ENCODE results near the gene HIRA. TPM values are rescaled to one million over a fixed set of nuclear protein-coding genes. Genes with fewer than 3 reads are reported as not detected.

HIRA gene
- total RNA-seq, 2 donors from 2014 or later = 10.6 to 12.9 TPM

- TF ChIP-seq POLR2A (IDR thresholded peaks at IDR 0.05) = no peak
- TF ChIP-seq, protein P1, sequence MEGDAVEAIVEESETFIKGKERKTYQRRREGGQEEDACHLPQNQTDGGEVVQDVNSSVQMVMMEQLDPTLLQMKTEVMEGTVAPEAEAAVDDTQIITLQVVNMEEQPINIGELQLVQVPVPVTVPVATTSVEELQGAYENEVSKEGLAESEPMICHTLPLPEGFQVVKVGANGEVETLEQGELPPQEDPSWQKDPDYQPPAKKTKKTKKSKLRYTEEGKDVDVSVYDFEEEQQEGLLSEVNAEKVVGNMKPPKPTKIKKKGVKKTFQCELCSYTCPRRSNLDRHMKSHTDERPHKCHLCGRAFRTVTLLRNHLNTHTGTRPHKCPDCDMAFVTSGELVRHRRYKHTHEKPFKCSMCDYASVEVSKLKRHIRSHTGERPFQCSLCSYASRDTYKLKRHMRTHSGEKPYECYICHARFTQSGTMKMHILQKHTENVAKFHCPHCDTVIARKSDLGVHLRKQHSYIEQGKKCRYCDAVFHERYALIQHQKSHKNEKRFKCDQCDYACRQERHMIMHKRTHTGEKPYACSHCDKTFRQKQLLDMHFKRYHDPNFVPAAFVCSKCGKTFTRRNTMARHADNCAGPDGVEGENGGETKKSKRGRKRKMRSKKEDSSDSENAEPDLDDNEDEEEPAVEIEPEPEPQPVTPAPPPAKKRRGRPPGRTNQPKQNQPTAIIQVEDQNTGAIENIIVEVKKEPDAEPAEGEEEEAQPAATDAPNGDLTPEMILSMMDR (IDR thresholded peaks at IDR 0.05) = no peak
- Histone ChIP-seq H3K4me1 (no peaks in the 10 kb centered on the region), H3K4me3 (no peak overlapping the region), H3K9me3 (no peaks in the 10 kb centered on the region), H3K27me3 (no peaks in the 10 kb centered on the region), H3K36me3 (replicated peaks in 1 of 2; ENCODE audit: insufficient read depth in 1 of 2, low read depth in 2 of 2) (peaks cover 0 to 44% of the 10 kb centered on the region in 2 donors), H3K27ac (no peak overlapping the region)
- WGBS, 2 donors = 90 to 93% methylated on average over 6 of the region's 6 CpGs
- no peak for DNase-seq
- ATAC-seq = no peak
- intact Hi-C loops (cut with DNase I) = no loop called here
These were observed 36.4 kb upstream of the HIRA start for GRCh38 chr22:19467912-19468311.

- Histone ChIP-seq H3K9me3 (no peaks in the 10 kb centered on the region), H3K4me3 (no peak overlapping the region), H3K4me1 (no peaks in the 10 kb centered on the region), H3K27me3 (no peaks in the 10 kb centered on the region), H3K36me3 (replicated peaks in 1 of 2; ENCODE audit: insufficient read depth in 1 of 2, low read depth in 2 of 2) (peaks cover 0 to 44% of the 10 kb centered on the region in 2 donors), H3K27ac (no peak overlapping the region)
- TF ChIP-seq, protein P1 (IDR thresholded peaks at IDR 0.05) = no peak
- no peak for TF ChIP-seq POLR2A (IDR thresholded peaks at IDR 0.05)
- DNase-seq (no peak), ATAC-seq (no peak)
- WGBS, 2 donors = 94 to 95% methylated on average over 8 to 9 of the region's 9 CpGs
- intact Hi-C loops (cut with DNase I) = no loop called here
These were observed 35.6 kb upstream of the HIRA start for GRCh38 chr22:19466848-19467752.

GRCh38 chr22:19466126-19466716 lies 34.7 kb upstream of the HIRA start:
- peaks cover 0 to 41% of the 10 kb centered on the region in 2 donors for H3K36me3 ChIP-seq (replicated peaks in 1 of 2; ENCODE audit: insufficient read depth in 1 of 2, low read depth in 2 of 2)
- intact Hi-C loops (cut with DNase I) = no loop called here
- 83 to 87% methylated on average over 13 of the region's 14 CpGs for WGBS, 2 donors
- no peak overlapping the region for H3K27ac ChIP-seq
- TF ChIP-seq POLR2A (IDR thresholded peaks at IDR 0.05) = no peak
- TF ChIP-seq, protein P1 (IDR thresholded peaks at IDR 0.05) = no peak
- H3K4me1 ChIP-seq = no peaks in the 10 kb centered on the region
- no peaks in the 10 kb centered on the region for H3K27me3 ChIP-seq
- H3K9me3 ChIP-seq = no peaks in the 10 kb centered on the region
- no peak for DNase-seq
- no peak overlapping the region for H3K4me3 ChIP-seq
- no peak for ATAC-seq

- WGBS, 2 donors = 68 to 78% methylated on average over 4 of the region's 4 CpGs
- no peak for ATAC-seq
- no peak for DNase-seq
- Histone ChIP-seq H3K4me1 (no peaks in the 10 kb centered on the region), H3K27ac (no peak overlapping the region), H3K4me3 (no peak overlapping the region), H3K27me3 (no peaks in the 10 kb centered on the region), H3K9me3 (no peaks in the 10 kb centered on the region), H3K36me3 (replicated peaks in 1 of 2; ENCODE audit: insufficient read depth in 1 of 2, low read depth in 2 of 2) (peaks cover 0 to 32% of the 10 kb centered on the region in 2 donors)
- no peak for TF ChIP-seq POLR2A (IDR thresholded peaks at IDR 0.05)
- TF ChIP-seq, protein P1 (IDR thresholded peaks at IDR 0.05) = no peak
- intact Hi-C loops (cut with DNase I) = no loop called here
These were observed 33.4 kb upstream of the HIRA start for GRCh38 chr22:19464975-19465374.
